Ishikawa (cell line): Measurements from ENCODE around the gene MCM8.

ENCODE experiments used
- CEBPB ChIP-seq: IDR thresholded peaks from 2 replicates; pipeline ENCODE4 v1.6.1; 2012
- CREB1 ChIP-seq: IDR thresholded peaks from 2 replicates; pipeline ENCODE4 v1.6.1; 2012; ENCODE audit warnings: low read depth
- EGR1 ChIP-seq: IDR thresholded peaks from 2 replicates; pipeline ENCODE4 v1.6.1; 2012
- EP300 ChIP-seq: IDR thresholded peaks from 2 replicates; pipeline ENCODE4 v1.6.1; 2012; ENCODE audit warnings: borderline replicate concordance
- FOXM1 ChIP-seq: IDR thresholded peaks from 2 replicates; pipeline ENCODE4 v1.6.1; 2012; ENCODE audit warnings: low read depth, borderline replicate concordance
- MAX ChIP-seq: IDR thresholded peaks from 2 replicates; pipeline ENCODE4 v1.6.1; 2012
- RAD21 ChIP-seq: IDR thresholded peaks from 2 replicates; pipeline ENCODE4 v1.6.1; 2012; ENCODE audit warnings: low read depth
- TAF1 ChIP-seq: IDR thresholded peaks from 2 replicates; pipeline ENCODE4 v1.6.1; 2012; ENCODE audit warnings: low read depth, mild to moderate bottlenecking
- TCF12 ChIP-seq: IDR thresholded peaks from 2 replicates; pipeline ENCODE4 v1.6.1; 2012; ENCODE audit warnings: low read depth
- YY1 ChIP-seq: IDR thresholded peaks from 2 replicates; pipeline ENCODE4 v1.6.1; 2012; ENCODE audit warnings: low read depth
- ZBTB7A ChIP-seq: IDR thresholded peaks from 2 replicates; pipeline ENCODE4 v1.6.1; 2012; ENCODE audit warnings: low read depth
- TF ChIP-seq, protein P1 (sequence below): IDR thresholded peaks from 2 replicates; pipeline ENCODE4 v1.6.1; 2012
- TF ChIP-seq, protein P2 (sequence below): IDR thresholded peaks from 2 replicates; pipeline ENCODE4 v1.6.1; 2012; ENCODE audit warnings: low read depth, mild to moderate bottlenecking

GRCh38 chr20:5977223-5977622 is 26.8 kb downstream of the MCM8 start:
- TF ChIP-seq EP300, result no peak
- TF ChIP-seq TAF1, result no peak
- no peak for TF ChIP-seq YY1
- TF ChIP-seq, protein P1, sequence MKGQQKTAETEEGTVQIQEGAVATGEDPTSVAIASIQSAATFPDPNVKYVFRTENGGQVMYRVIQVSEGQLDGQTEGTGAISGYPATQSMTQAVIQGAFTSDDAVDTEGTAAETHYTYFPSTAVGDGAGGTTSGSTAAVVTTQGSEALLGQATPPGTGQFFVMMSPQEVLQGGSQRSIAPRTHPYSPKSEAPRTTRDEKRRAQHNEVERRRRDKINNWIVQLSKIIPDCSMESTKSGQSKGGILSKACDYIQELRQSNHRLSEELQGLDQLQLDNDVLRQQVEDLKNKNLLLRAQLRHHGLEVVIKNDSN, result no peak
- TF ChIP-seq TCF12, result no peak
- TF ChIP-seq RAD21, result no peak
- no peak for TF ChIP-seq FOXM1
- TF ChIP-seq, protein P2, sequence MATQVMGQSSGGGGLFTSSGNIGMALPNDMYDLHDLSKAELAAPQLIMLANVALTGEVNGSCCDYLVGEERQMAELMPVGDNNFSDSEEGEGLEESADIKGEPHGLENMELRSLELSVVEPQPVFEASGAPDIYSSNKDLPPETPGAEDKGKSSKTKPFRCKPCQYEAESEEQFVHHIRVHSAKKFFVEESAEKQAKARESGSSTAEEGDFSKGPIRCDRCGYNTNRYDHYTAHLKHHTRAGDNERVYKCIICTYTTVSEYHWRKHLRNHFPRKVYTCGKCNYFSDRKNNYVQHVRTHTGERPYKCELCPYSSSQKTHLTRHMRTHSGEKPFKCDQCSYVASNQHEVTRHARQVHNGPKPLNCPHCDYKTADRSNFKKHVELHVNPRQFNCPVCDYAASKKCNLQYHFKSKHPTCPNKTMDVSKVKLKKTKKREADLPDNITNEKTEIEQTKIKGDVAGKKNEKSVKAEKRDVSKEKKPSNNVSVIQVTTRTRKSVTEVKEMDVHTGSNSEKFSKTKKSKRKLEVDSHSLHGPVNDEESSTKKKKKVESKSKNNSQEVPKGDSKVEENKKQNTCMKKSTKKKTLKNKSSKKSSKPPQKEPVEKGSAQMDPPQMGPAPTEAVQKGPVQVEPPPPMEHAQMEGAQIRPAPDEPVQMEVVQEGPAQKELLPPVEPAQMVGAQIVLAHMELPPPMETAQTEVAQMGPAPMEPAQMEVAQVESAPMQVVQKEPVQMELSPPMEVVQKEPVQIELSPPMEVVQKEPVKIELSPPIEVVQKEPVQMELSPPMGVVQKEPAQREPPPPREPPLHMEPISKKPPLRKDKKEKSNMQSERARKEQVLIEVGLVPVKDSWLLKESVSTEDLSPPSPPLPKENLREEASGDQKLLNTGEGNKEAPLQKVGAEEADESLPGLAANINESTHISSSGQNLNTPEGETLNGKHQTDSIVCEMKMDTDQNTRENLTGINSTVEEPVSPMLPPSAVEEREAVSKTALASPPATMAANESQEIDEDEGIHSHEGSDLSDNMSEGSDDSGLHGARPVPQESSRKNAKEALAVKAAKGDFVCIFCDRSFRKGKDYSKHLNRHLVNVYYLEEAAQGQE, result no peak
- TF ChIP-seq ZBTB7A, result no peak
- TF ChIP-seq CEBPB, result no peak
- TF ChIP-seq MAX, result no peak
- no peak for TF ChIP-seq EGR1
- no peak for TF ChIP-seq CREB1
